HG03565 (cell line): ENCODE results near the gene KDM3B.
"Not testable (repeated sequence)": the region's sequence is repeated elsewhere in the genome, so short reads cannot be mapped to it uniquely, and the experiment has no call there.

Experiments
- ATAC-seq: cut with Tn5 transposase; IDR thresholded peaks from one replicate; pipeline ENCODE4 v1.9.1; 2021; ENCODE audit warnings: mild to moderate bottlenecking, moderate library complexity; ENCODE audit not compliant: unreplicated experiment

Gene KDM3B

GRCh38 chr5:138466125-138466899, 113.8 kb downstream of the KDM3B start:
- ATAC-seq: no peak

- no peak for ATAC-seq
Measured at GRCh38 chr5:138466900-138467710, 114.6 kb downstream of the KDM3B start.

- no peak for ATAC-seq
Measured at GRCh38 chr5:138467711-138468132, 115.2 kb downstream of the KDM3B start.

GRCh38 chr5:138468133-138468965, 115.9 kb downstream of the KDM3B start:
- no peak for ATAC-seq

- no peak for ATAC-seq
Measured at GRCh38 chr5:138468966-138469539, 116.6 kb downstream of the KDM3B start.

GRCh38 chr5:138469540-138470321, 117.2 kb downstream of the KDM3B start:
- ATAC-seq: no peak

- no peak for ATAC-seq
Measured at GRCh38 chr5:138470322-138471051, 118.0 kb downstream of the KDM3B start.

- no peak for ATAC-seq
Measured at GRCh38 chr5:138471052-138471361, 118.5 kb downstream of the KDM3B start.

GRCh38 chr5:138472353-138472752, 119.9 kb downstream of the KDM3B start:
- no peak for ATAC-seq

GRCh38 chr5:138473151-138473550, 120.7 kb downstream of the KDM3B start:
- ATAC-seq: not testable (repeated sequence)

- no peak for ATAC-seq
Measured at GRCh38 chr5:138476918-138477317, 124.4 kb downstream of the KDM3B start.

GRCh38 chr5:138482638-138483037, 130.2 kb downstream of the KDM3B start:
- ATAC-seq: no peak
